T-helper 1 cell treated with Interleukin-12 subunit alpha and Interleukin-12 subunit beta and Interleukin-4 antibody, amounts not matched to agents 30 μg/mL and 1 μg/mL, for 36 hours (primary cell): ENCODE measurements around the gene TIMM23B.

Source experiments
- H3K27ac Mint-ChIP-seq: one replicate; pipeline ENCODE4 v1.8.0; 2021; ENCODE audit warnings: mild to moderate bottlenecking, mixed read lengths
- H3K27me3 Mint-ChIP-seq: one replicate; pipeline ENCODE4 v1.8.0; 2021; ENCODE audit warnings: low read depth, mixed read lengths
- H3K36me3 Mint-ChIP-seq: one replicate; pipeline ENCODE4 v1.8.0; 2021; ENCODE audit warnings: low read depth, mixed read lengths
- H3K4me1 Mint-ChIP-seq: one replicate; pipeline ENCODE4 v1.8.0; 2021; ENCODE audit warnings: low read depth, mixed read lengths
- H3K4me3 Mint-ChIP-seq: one replicate; pipeline ENCODE4 v1.8.0; 2021; ENCODE audit warnings: mild to moderate bottlenecking, moderate library complexity, mixed read lengths
- H3K9me3 Mint-ChIP-seq: one replicate; pipeline ENCODE4 v1.8.0; 2021; ENCODE audit warnings: mixed read lengths

Gene TIMM23B

DNA sequence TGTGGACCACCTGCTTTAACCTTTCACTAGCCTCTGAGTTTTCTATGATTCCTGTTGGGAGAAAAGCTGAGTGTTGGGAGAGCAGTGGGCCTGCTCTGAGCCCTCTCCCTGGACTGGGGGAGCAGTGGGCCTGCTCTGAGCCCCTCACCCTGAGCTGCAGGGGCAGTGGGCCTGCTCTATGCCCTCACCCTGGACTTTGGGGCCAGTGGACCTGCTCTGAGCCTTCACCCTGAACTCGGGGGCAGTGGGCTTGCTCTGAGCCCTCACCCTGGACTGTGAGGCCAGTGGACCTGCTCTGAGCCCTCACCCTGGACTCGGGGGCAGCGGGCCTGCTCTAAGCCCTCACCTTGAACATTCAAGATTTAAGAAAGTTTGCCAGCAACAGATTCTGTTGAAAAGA is 79.8 kb downstream of the TIMM23B start:
- no peaks in the 10 kb centered on the region for H3K9me3 Mint-ChIP-seq
- no peaks in the 10 kb centered on the region for H3K36me3 Mint-ChIP-seq
- H3K27me3 Mint-ChIP-seq, result peaks cover 17% of the 10 kb centered on the region
- H3K27ac Mint-ChIP-seq, result no peak overlapping the region
- H3K4me3 Mint-ChIP-seq, result no peak overlapping the region
- no peaks in the 10 kb centered on the region for H3K4me1 Mint-ChIP-seq
